ENCODE results near the gene RPA1.

GRCh38 chr17:1813088-1813487 is 16.7 kb upstream of the RPA1 start:
- TF ChIP-seq CTCF (IDR thresholded peaks at IDR 0.05) (no peak), TCF7L2 (IDR thresholded peaks at IDR 0.05; ENCODE audit: low read depth, low read length) (no peak), SIN3A (IDR thresholded peaks at IDR 0.05; ENCODE audit: borderline replicate concordance, insufficient read depth, low read depth, low read length) (no peak)
